GM23338 (cell line): Measurements from ENCODE around the gene GNAI2. TPM values are rescaled to one million over a fixed set of nuclear protein-coding genes. Genes with fewer than 3 reads are reported as not detected.
"Not testable (repeated sequence)": the region's sequence is repeated elsewhere in the genome, so short reads cannot be mapped to it uniquely, and the experiment has no call there.

Experiments used
- ATAC-seq: fragments of 200-7000 bp; cut with Tn5 transposase; 3 replicates; pipeline ENCODE4 v1.9.1; 2020
- DNase-seq: peaks from one replicate; pipeline ENCODE4 v3.0.0-alpha.2; 2015; ENCODE audit warnings: low spot score
- H2AFZ ChIP-seq: fragments of 200-600 bp; sonication (generic); 2 replicates; pipeline ENCODE4 v1.8.0; 2016; ENCODE audit warnings: antibody characterized with exemption, mild to moderate bottlenecking, moderate library complexity
- H3F3A ChIP-seq: fragments of 200-600 bp; sonication (generic); replicated peaks from 2 replicates; pipeline ENCODE4 v1.8.0; 2017; ENCODE audit warnings: antibody characterized with exemption, mixed run types, low read depth
- H3K27ac ChIP-seq: fragments of 200-600 bp; sonication (generic); 2 replicates; pipeline ENCODE4 v1.6.1; 2016; ENCODE audit warnings: low read depth
- H3K27me3 ChIP-seq: fragments of 200-600 bp; sonication (generic); 2 replicates; pipeline ENCODE4 v1.8.0; 2016; ENCODE audit warnings: mild to moderate bottlenecking, mixed run types, moderate library complexity; ENCODE audit not compliant: insufficient read depth
- H3K36me3 ChIP-seq: fragments of 200-600 bp; sonication (generic); 2 replicates; pipeline ENCODE4 v1.8.0; 2016; ENCODE audit warnings: mild to moderate bottlenecking; ENCODE audit not compliant: insufficient read depth
- H3K4me1 ChIP-seq: fragments of 200-600 bp; sonication (generic); 2 replicates; pipeline ENCODE4 v1.8.0; 2016; ENCODE audit warnings: mild to moderate bottlenecking, moderate library complexity; ENCODE audit not compliant: insufficient read depth
- H3K4me2 ChIP-seq: fragments of 200-600 bp; sonication (generic); 2 replicates; pipeline ENCODE4 v1.7.1; 2017; ENCODE audit warnings: mixed run types
- H3K4me3 ChIP-seq: fragments of 200-600 bp; sonication (generic); 2 replicates; pipeline ENCODE4 v1.6.1; 2016; ENCODE audit warnings: mixed run types
- H3K79me2 ChIP-seq: fragments of 200-600 bp; sonication (generic); replicated peaks from 2 replicates; pipeline ENCODE4 v1.8.0; 2017; ENCODE audit warnings: mild to moderate bottlenecking; ENCODE audit not compliant: insufficient read depth
- H3K9me2 ChIP-seq: fragments of 200-600 bp; sonication (generic); 2 replicates; pipeline ENCODE4 v1.8.0; 2017; ENCODE audit not compliant: insufficient read depth
- H4K20me1 ChIP-seq: fragments of 200-600 bp; sonication (generic); replicated peaks from 2 replicates; pipeline ENCODE4 v1.8.0; 2017; ENCODE audit warnings: mild to moderate bottlenecking; ENCODE audit not compliant: insufficient read depth
- H3K27ac Mint-ChIP-seq: 2 replicates; pipeline ENCODE4 v1.8.0; 2020; ENCODE audit warnings: inconsistent platforms, mild to moderate bottlenecking, moderate library complexity, mixed read lengths
- H3K27me3 Mint-ChIP-seq: 3 replicates; pipeline ENCODE4 v1.8.0; 2022; ENCODE audit warnings: low read depth, mild to moderate bottlenecking, moderate library complexity, mixed read lengths, inconsistent platforms; ENCODE audit not compliant: insufficient read depth, poor library complexity
- H3K36me3 Mint-ChIP-seq: 3 replicates; pipeline ENCODE4 v1.8.0; 2021; ENCODE audit warnings: low read depth, mild to moderate bottlenecking, inconsistent platforms, moderate library complexity, mixed read lengths
- H3K4me1 Mint-ChIP-seq: 3 replicates; pipeline ENCODE4 v1.8.0; 2020; ENCODE audit warnings: mild to moderate bottlenecking, inconsistent platforms, mixed read lengths
- H3K4me3 Mint-ChIP-seq: 3 replicates; pipeline ENCODE4 v1.8.0; 2021; ENCODE audit warnings: moderate library complexity, mild to moderate bottlenecking, inconsistent platforms, mixed read lengths
- H3K9me3 Mint-ChIP-seq: 3 replicates; pipeline ENCODE4 v1.8.0; 2020; ENCODE audit warnings: moderate library complexity, mild to moderate bottlenecking, inconsistent platforms, mixed read lengths
- EZH2 ChIP-seq: fragments of 200-600 bp; sonication (generic); IDR thresholded peaks from one replicate; pipeline ENCODE4 v1.8.0; 2017; ENCODE audit warnings: antibody characterized with exemption, mild to moderate bottlenecking, low read depth; ENCODE audit not compliant: unreplicated experiment
- ZNF114 ChIP-seq: fragments of 250-450 bp; sonication (Bioruptor Pico); IDR thresholded peaks from 2 replicates; pipeline ENCODE4 v1.5.0; 2020; ENCODE audit warnings: mild to moderate bottlenecking, moderate library complexity
- polyA plus RNA-seq: library from polyadenylated mRNA; unstranded; fragments of >200 nt; fragmentation: Nextera tagmentation; extraction: Ambion mirVana; gene quantifications from 2 replicates; pipeline ENCODE4 v1.2.1, GENCODE V29; 2016
- total RNA-seq: library from RNA; depleted of rRNA; stranded (reverse); fragments of >200 nt; shearing (Covaris generic); gene quantifications from 2 replicates; pipeline ENCODE4 v1.2.3, GENCODE V29; 2014
- TF ChIP-seq, protein P1 (sequence below), 2 experiments: fragments of 200-600 bp in 1 of 2; sonication (generic) in 1 of 2; conservative IDR thresholded peaks; 2 replicates each; pipeline versions ENCODE4 v1.5.1 to v1.6.1; 2016 to 2017; ENCODE audit warnings: antibody characterized with exemption in 2 of 2, low read depth in 2 of 2, mild to moderate bottlenecking in 2 of 2, moderate library complexity in 1 of 2

Gene GNAI2
- total and polyA plus RNA-seq, 2 experiments from 2014 or later: 138 to 153 TPM

GRCh38 chr3:50242851-50243542, 7.0 kb downstream of the GNAI2 start:
- no peak for TF ChIP-seq ZNF114 (CRISPR knock-in tag)
- TF ChIP-seq, protein P1, sequence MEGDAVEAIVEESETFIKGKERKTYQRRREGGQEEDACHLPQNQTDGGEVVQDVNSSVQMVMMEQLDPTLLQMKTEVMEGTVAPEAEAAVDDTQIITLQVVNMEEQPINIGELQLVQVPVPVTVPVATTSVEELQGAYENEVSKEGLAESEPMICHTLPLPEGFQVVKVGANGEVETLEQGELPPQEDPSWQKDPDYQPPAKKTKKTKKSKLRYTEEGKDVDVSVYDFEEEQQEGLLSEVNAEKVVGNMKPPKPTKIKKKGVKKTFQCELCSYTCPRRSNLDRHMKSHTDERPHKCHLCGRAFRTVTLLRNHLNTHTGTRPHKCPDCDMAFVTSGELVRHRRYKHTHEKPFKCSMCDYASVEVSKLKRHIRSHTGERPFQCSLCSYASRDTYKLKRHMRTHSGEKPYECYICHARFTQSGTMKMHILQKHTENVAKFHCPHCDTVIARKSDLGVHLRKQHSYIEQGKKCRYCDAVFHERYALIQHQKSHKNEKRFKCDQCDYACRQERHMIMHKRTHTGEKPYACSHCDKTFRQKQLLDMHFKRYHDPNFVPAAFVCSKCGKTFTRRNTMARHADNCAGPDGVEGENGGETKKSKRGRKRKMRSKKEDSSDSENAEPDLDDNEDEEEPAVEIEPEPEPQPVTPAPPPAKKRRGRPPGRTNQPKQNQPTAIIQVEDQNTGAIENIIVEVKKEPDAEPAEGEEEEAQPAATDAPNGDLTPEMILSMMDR (conservative IDR thresholded peaks at IDR 0.05; ENCODE audit: low read depth in 2 of 2): peak in 1 of 2 experiments; percentile 19; a peak in 2 of 4 replicates
- H3K4me1 ChIP-seq: peaks cover 75% of the 10 kb centered on the region
- peaks cover 87% of the 10 kb centered on the region for H3K4me1 Mint-ChIP-seq
- H3K36me3 Mint-ChIP-seq: peaks cover 15% of the 10 kb centered on the region
- no peaks in the 10 kb centered on the region for H3K36me3 ChIP-seq
- ATAC-seq: no peak
- peak overlapping the region; percentile 96 for H3K27ac Mint-ChIP-seq
- H3K9me3 Mint-ChIP-seq: no peaks in the 10 kb centered on the region
- peaks cover 18% of the 10 kb centered on the region for H3K27me3 Mint-ChIP-seq
- peak overlapping the region; percentile 84 for H3K4me2 ChIP-seq
- no peaks in the 10 kb centered on the region for H3K27me3 ChIP-seq
- H3K79me2 ChIP-seq: peaks cover 91% of the 10 kb centered on the region
- 0 out of 2 replicates have a peak overlapping the region, but pooled peaks have one; percentile 36 for H3K4me3 ChIP-seq
- peak overlapping the region; percentile 37; the same call in 2 of the 3 replicates for H3K4me3 Mint-ChIP-seq
- peak; percentile 60 for DNase-seq
- no peak overlapping the region for H2AFZ ChIP-seq
- H3K27ac ChIP-seq: peak overlapping the region; percentile 55
- H4K20me1 ChIP-seq: peaks cover 40% of the 10 kb centered on the region
- no peaks in the 10 kb centered on the region for H3K9me2 ChIP-seq
- H3F3A ChIP-seq: peaks cover 27% of the 10 kb centered on the region

GRCh38 chr3:50243543-50243895, 7.5 kb downstream of the GNAI2 start:
- H3K27me3 Mint-ChIP-seq: peaks cover 18% of the 10 kb centered on the region
- H3K4me3 Mint-ChIP-seq: no peak overlapping the region
- peaks cover 38% of the 10 kb centered on the region for H4K20me1 ChIP-seq
- no peak overlapping the region for H2AFZ ChIP-seq
- peaks cover 90% of the 10 kb centered on the region for H3K79me2 ChIP-seq
- peak overlapping the region; percentile 80 for H3K27ac Mint-ChIP-seq
- peaks cover 72% of the 10 kb centered on the region for H3K4me1 ChIP-seq
- H3F3A ChIP-seq: peaks cover 22% of the 10 kb centered on the region
- peak overlapping the region; percentile 84; the same call in 1 of the 2 replicates for H3K4me2 ChIP-seq
- peaks cover 15% of the 10 kb centered on the region for H3K36me3 Mint-ChIP-seq
- no peak for ATAC-seq
- H3K27ac ChIP-seq: peak overlapping the region; percentile 55; the same call in 1 of the 2 replicates
- H3K27me3 ChIP-seq: no peaks in the 10 kb centered on the region
- H3K4me1 Mint-ChIP-seq: peaks cover 84% of the 10 kb centered on the region
- no peaks in the 10 kb centered on the region for H3K9me2 ChIP-seq
- no peak for DNase-seq
- H3K36me3 ChIP-seq: no peaks in the 10 kb centered on the region
- no peak for TF ChIP-seq EZH2
- H3K9me3 Mint-ChIP-seq: no peaks in the 10 kb centered on the region
- H3K4me3 ChIP-seq: no peak overlapping the region

GRCh38 chr3:50244813-50245212, 8.8 kb downstream of the GNAI2 start:
- not testable (repeated sequence) for H3K27me3 ChIP-seq, H2AFZ ChIP-seq, H3K4me3 ChIP-seq, H3K4me2 ChIP-seq, H3K9me3 Mint-ChIP-seq, H3K4me3 Mint-ChIP-seq, H3K9me2 ChIP-seq, DNase-seq, ATAC-seq, H3K36me3 ChIP-seq
- Mint-ChIP-seq H3K27me3 (peaks cover 18% of the 10 kb centered on the region), H3K27ac (peak overlapping the region; percentile 94; the same call in 1 of the 2 replicates), H3K36me3 (peaks cover 15% of the 10 kb centered on the region), H3K4me1 (peaks cover 74% of the 10 kb centered on the region)
- Histone ChIP-seq H3K27ac (peak overlapping the region; percentile 89; the same call in 1 of the 2 replicates), H3K4me1 (peaks cover 60% of the 10 kb centered on the region), H3K79me2 (peaks cover 88% of the 10 kb centered on the region), H4K20me1 (peaks cover 42% of the 10 kb centered on the region), H3F3A (peaks cover 15% of the 10 kb centered on the region; the same call in 1 of the 2 replicates)
